Muscle of arm (tissue), 14 donors: ENCODE results near the gene TFRC. TPM values are rescaled to one million over a fixed set of nuclear protein-coding genes. Genes with fewer than 3 reads are reported as not detected.
"Not testable (repeated sequence)": the region's sequence is repeated elsewhere in the genome, so short reads cannot be mapped to it uniquely, and the experiment has no call there.

ENCODE experiments used
- DNase-seq: peaks from one replicate; pipeline ENCODE4 v3.0.0-alpha.2; 2013
- long read RNA-seq, 11 donors: transcript quantifications; one replicate each; lab custom pipeline, GENCODE V29; 2026
- polyA plus RNA-seq, 12 donors: library from polyadenylated mRNA; unstranded; fragments of 120-200 nt; gene quantifications; one replicate each; pipeline ENCODE4 v1.2.1, GENCODE V29; 2013; ENCODE audit not compliant: insufficient read length in 12 of 12

The TFRC gene
- polyA plus RNA-seq = 10 to 100 TPM in 11 of 12 donors, not detected in 1; 30.2 to 67.7 (median 39.9) TPM
- long read RNA-seq, donor 1, full-length matches to known transcripts = 2 of 8 reads
- long read RNA-seq, donor 1, partial matches to known transcripts = 6 of 8 reads
- long read RNA-seq, donor 1, other reads (novel, unspliced or antisense) = 0 of 8 reads
- long read RNA-seq, donor 2, full-length matches to known transcripts = 6 of 11 reads
- long read RNA-seq, donor 2, partial matches to known transcripts = 5 of 11 reads
- long read RNA-seq, donor 2, other reads (novel, unspliced or antisense) = 0 of 11 reads
- long read RNA-seq, donor 3 = 0 reads
- long read RNA-seq, donor 4, full-length matches to known transcripts = 2 of 2 reads
- long read RNA-seq, donor 4, partial matches to known transcripts = 0 of 2 reads
- long read RNA-seq, donor 4, other reads (novel, unspliced or antisense) = 0 of 2 reads
- long read RNA-seq, donor 5, full-length matches to known transcripts = 9 of 15 reads
- long read RNA-seq, donor 5, partial matches to known transcripts = 6 of 15 reads
- long read RNA-seq, donor 5, other reads (novel, unspliced or antisense) = 0 of 15 reads
- long read RNA-seq, donor 6, full-length matches to known transcripts = 1 of 1 reads
- long read RNA-seq, donor 6, partial matches to known transcripts = 0 of 1 reads
- long read RNA-seq, donor 6, other reads (novel, unspliced or antisense) = 0 of 1 reads
- long read RNA-seq, donor 7, full-length matches to known transcripts = 3 of 3 reads
- long read RNA-seq, donor 7, partial matches to known transcripts = 0 of 3 reads
- long read RNA-seq, donor 7, other reads (novel, unspliced or antisense) = 0 of 3 reads
- long read RNA-seq, donor 8, full-length matches to known transcripts = 14 of 20 reads
- long read RNA-seq, donor 8, partial matches to known transcripts = 6 of 20 reads
- long read RNA-seq, donor 8, other reads (novel, unspliced or antisense) = 0 of 20 reads
- long read RNA-seq, donor 9, full-length matches to known transcripts = 1 of 1 reads
- long read RNA-seq, donor 9, partial matches to known transcripts = 0 of 1 reads
- long read RNA-seq, donor 9, other reads (novel, unspliced or antisense) = 0 of 1 reads
- long read RNA-seq, donor 10, full-length matches to known transcripts = 6 of 6 reads
- long read RNA-seq, donor 10, partial matches to known transcripts = 0 of 6 reads
- long read RNA-seq, donor 10, other reads (novel, unspliced or antisense) = 0 of 6 reads
- long read RNA-seq, donor 11, full-length matches to known transcripts = 9 of 9 reads
- long read RNA-seq, donor 11, partial matches to known transcripts = 0 of 9 reads
- long read RNA-seq, donor 11, other reads (novel, unspliced or antisense) = 0 of 9 reads

GRCh38 chr3:196081834-196082618 lies at the start of gene TFRC:
TFRC (minus strand) TSS chr3:196082090; CDS start chr3:196077099, 4,991 bp downstream.
- peak; percentile 94 for DNase-seq

- no peak for DNase-seq
These were observed 46.4 kb upstream of the TFRC start for GRCh38 chr3:196128172-196128843.

- no peak for DNase-seq
These were observed 45.6 kb upstream of the TFRC start for GRCh38 chr3:196127308-196128040.

GRCh38 chr3:196124608-196125007 lies 42.7 kb upstream of the TFRC start:
- DNase-seq = no peak

- no peak for DNase-seq
These were observed 40.8 kb upstream of the TFRC start for GRCh38 chr3:196122688-196123046.

- no peak for DNase-seq
These were observed 40.3 kb upstream of the TFRC start for GRCh38 chr3:196122021-196122687.

- DNase-seq = no peak
These were observed 39.2 kb upstream of the TFRC start for GRCh38 chr3:196121066-196121465.

GRCh38 chr3:196120291-196120951 lies 38.5 kb upstream of the TFRC start:
- DNase-seq = peak; percentile 24

GRCh38 chr3:196117809-196118208 lies 35.9 kb upstream of the TFRC start:
- DNase-seq = no peak

- no peak for DNase-seq
These were observed 33.8 kb upstream of the TFRC start for GRCh38 chr3:196115678-196116083.

GRCh38 chr3:196111939-196112386 lies 30.1 kb upstream of the TFRC start:
- no peak for DNase-seq

GRCh38 chr3:196108075-196108743 lies 26.3 kb upstream of the TFRC start:
- DNase-seq = no peak

- DNase-seq = not testable (repeated sequence)
These were observed 22.8 kb upstream of the TFRC start for GRCh38 chr3:196104707-196105106.

- not testable (repeated sequence) for DNase-seq
These were observed 16.6 kb upstream of the TFRC start for GRCh38 chr3:196098365-196098980.

GRCh38 chr3:196097373-196098154 lies 15.7 kb upstream of the TFRC start:
- DNase-seq = no peak

GRCh38 chr3:196096382-196096953 lies 14.6 kb upstream of the TFRC start:
- DNase-seq = peak; percentile 27
